Subcutaneous abdominal adipose tissue (tissue), 5 donors: Measurements from ENCODE around the gene C1QTNF4.

Experiments used
- H3K27ac ChIP-seq: one replicate; pipeline ENCODE4 v1.7.0; 2013; ENCODE audit warnings: low read depth, mild to moderate bottlenecking, inconsistent platforms, low read length, moderate library complexity
- H3K27me3 ChIP-seq, 5 donors: one replicate each; pipeline ENCODE4 v1.7.0; 2013; ENCODE audit warnings: low read length in 5 of 5, inconsistent platforms in 1 of 5; ENCODE audit not compliant: control insufficient read depth in 5 of 5, insufficient read depth in 4 of 5
- H3K36me3 ChIP-seq, 5 donors: one replicate each; pipeline ENCODE4 v1.7.0; 2013; ENCODE audit warnings: low read length in 5 of 5; ENCODE audit not compliant: control insufficient read depth in 5 of 5, insufficient read depth in 5 of 5
- H3K4me1 ChIP-seq, 5 donors: one replicate each; pipeline ENCODE4 v1.7.0; 2013; ENCODE audit warnings: low read length in 5 of 5, mild to moderate bottlenecking in 3 of 5, moderate library complexity in 1 of 5; ENCODE audit not compliant: control insufficient read depth in 5 of 5, insufficient read depth in 5 of 5
- H3K4me3 ChIP-seq, 5 donors: one replicate each; pipeline ENCODE4 v1.7.0; 2013; ENCODE audit warnings: low read length in 5 of 5, low read depth in 1 of 5
- H3K9ac ChIP-seq, 5 donors: one replicate each; pipeline ENCODE4 v1.7.0; 2013; ENCODE audit warnings: low read length in 5 of 5, mild to moderate bottlenecking in 4 of 5, moderate library complexity in 3 of 5
- H3K9me3 ChIP-seq, 5 donors: one replicate each; pipeline ENCODE4 v1.7.0; 2013; ENCODE audit warnings: low read length in 5 of 5; ENCODE audit not compliant: control insufficient read depth in 5 of 5
- donor health status: healthy.
- donor health status: healthy.
- donor health status: healthy.
- donor health status: healthy.
- donor health status: healthy.

Gene C1QTNF4

GRCh38 chr11:47595967-47596366 is 1.8 kb upstream of the C1QTNF4 start:
- Histone ChIP-seq H3K9me3 (peaks cover 0 to 2% (median 0%) of the 10 kb centered on the region in 5 donors), H3K4me3 (no peak overlapping the region), H3K27me3 (peaks cover 14 to 35% (median 26%) of the 10 kb centered on the region in 5 donors), H3K27ac (no peak overlapping the region), H3K9ac (no peak overlapping the region), H3K4me1 (peaks cover 0 to 26% (median 15%) of the 10 kb centered on the region in 5 donors), H3K36me3 (no peaks in the 10 kb centered on the region)

- peaks cover 0 to 4% (median 0%) of the 10 kb centered on the region in 5 donors for H3K9me3 ChIP-seq
- H3K9ac ChIP-seq = no peak overlapping the region
- peaks cover 0 to 26% (median 14%) of the 10 kb centered on the region in 5 donors for H3K4me1 ChIP-seq
- H3K27ac ChIP-seq = no peak overlapping the region
- no peak overlapping the region for H3K4me3 ChIP-seq
- no peaks in the 10 kb centered on the region for H3K36me3 ChIP-seq
- H3K27me3 ChIP-seq = peaks cover 14 to 35% (median 26%) of the 10 kb centered on the region in 5 donors
Measured at GRCh38 chr11:47595029-47595428, 818 bp upstream of the C1QTNF4 start.

- Histone ChIP-seq H3K4me1 (peaks cover 0 to 23% (median 12%) of the 10 kb centered on the region in 5 donors), H3K27me3 (peaks cover 14 to 43% (median 30%) of the 10 kb centered on the region in 5 donors), H3K9me3 (peaks cover 0 to 4% (median 0%) of the 10 kb centered on the region in 5 donors), H3K36me3 (no peaks in the 10 kb centered on the region), H3K4me3 (peak overlapping the region in 1 of 5 donors; percentile 7), H3K27ac (no peak overlapping the region), H3K9ac (no peak overlapping the region)
Measured at GRCh38 chr11:47593492-47593933, 698 bp downstream of the C1QTNF4 start.

GRCh38 chr11:47592970-47593369 is 1.2 kb downstream of the C1QTNF4 start:
- H3K4me1 ChIP-seq = peaks cover 0 to 28% (median 12%) of the 10 kb centered on the region in 5 donors
- H3K36me3 ChIP-seq = no peaks in the 10 kb centered on the region
- H3K27ac ChIP-seq = no peak overlapping the region
- H3K9me3 ChIP-seq = peaks cover 0 to 4% (median 0%) of the 10 kb centered on the region in 5 donors
- peaks cover 14 to 43% (median 30%) of the 10 kb centered on the region in 5 donors for H3K27me3 ChIP-seq
- H3K9ac ChIP-seq = no peak overlapping the region
- H3K4me3 ChIP-seq = no peak overlapping the region

- H3K36me3 ChIP-seq = no peaks in the 10 kb centered on the region
- peaks cover 0 to 35% (median 18%) of the 10 kb centered on the region in 5 donors for H3K4me1 ChIP-seq
- H3K9ac ChIP-seq = peak overlapping the region in 1 of 5 donors; percentile 12
- H3K27me3 ChIP-seq = peaks cover 14 to 43% (median 30%) of the 10 kb centered on the region in 5 donors
- no peak overlapping the region for H3K27ac ChIP-seq
- peaks cover 0 to 4% (median 0%) of the 10 kb centered on the region in 5 donors for H3K9me3 ChIP-seq
- no peak overlapping the region for H3K4me3 ChIP-seq
Measured at GRCh38 chr11:47592251-47592650, 2.0 kb downstream of the C1QTNF4 start.

- no peak overlapping the region for H3K4me3 ChIP-seq
- H3K36me3 ChIP-seq = no peaks in the 10 kb centered on the region
- no peak overlapping the region for H3K27ac ChIP-seq
- peaks cover 0 to 39% (median 22%) of the 10 kb centered on the region in 5 donors for H3K4me1 ChIP-seq
- H3K9ac ChIP-seq = no peak overlapping the region
- H3K27me3 ChIP-seq = peaks cover 14 to 43% (median 30%) of the 10 kb centered on the region in 5 donors
- H3K9me3 ChIP-seq = peaks cover 0 to 4% (median 0%) of the 10 kb centered on the region in 5 donors
Measured at GRCh38 chr11:47591764-47592163, 2.4 kb downstream of the C1QTNF4 start.

- Histone ChIP-seq H3K9ac (no peak overlapping the region), H3K36me3 (peaks cover 0 to 5% (median 0%) of the 10 kb centered on the region in 5 donors), H3K27ac (no peak overlapping the region), H3K4me3 (peak overlapping the region in 1 of 5 donors; percentile 4), H3K27me3 (peaks cover 14 to 40% (median 30%) of the 10 kb centered on the region in 5 donors), H3K9me3 (peaks cover 0 to 4% (median 0%) of the 10 kb centered on the region in 5 donors), H3K4me1 (peaks cover 0 to 48% (median 27%) of the 10 kb centered on the region in 5 donors)
Measured at GRCh38 chr11:47589977-47590861, 4.0 kb downstream of the C1QTNF4 start.

GRCh38 chr11:47589584-47589976 is 4.6 kb downstream of the C1QTNF4 start:
- H3K27ac ChIP-seq = no peak overlapping the region
- H3K9ac ChIP-seq = no peak overlapping the region
- H3K9me3 ChIP-seq = peaks cover 0 to 4% (median 0%) of the 10 kb centered on the region in 5 donors
- H3K4me1 ChIP-seq = peaks cover 0 to 48% (median 27%) of the 10 kb centered on the region in 5 donors
- no peak overlapping the region for H3K4me3 ChIP-seq
- H3K36me3 ChIP-seq = peaks cover 0 to 11% (median 5%) of the 10 kb centered on the region in 5 donors
- peaks cover 13 to 38% (median 24%) of the 10 kb centered on the region in 5 donors for H3K27me3 ChIP-seq

GRCh38 chr11:47589118-47589517 is 5.1 kb downstream of the C1QTNF4 start:
- Histone ChIP-seq H3K27me3 (peaks cover 10 to 33% (median 20%) of the 10 kb centered on the region in 5 donors), H3K9ac (no peak overlapping the region), H3K27ac (no peak overlapping the region), H3K36me3 (peaks cover 0 to 16% (median 10%) of the 10 kb centered on the region in 5 donors), H3K9me3 (peaks cover 0 to 4% (median 0%) of the 10 kb centered on the region in 5 donors), H3K4me3 (no peak overlapping the region), H3K4me1 (peaks cover 0 to 44% (median 27%) of the 10 kb centered on the region in 5 donors)
